Stimulated activated CD8-positive, alpha-beta memory T cell treated with anti-CD3 and anti-CD28 coated beads, Interleukin-12 subunit alpha, Interleukin-12 subunit beta, amount 100 ng/mL, for 24 hours (primary cell): Measurements from ENCODE around the gene MAD1L1.
"Not testable (repeated sequence)": the region's sequence is repeated elsewhere in the genome, so short reads cannot be mapped to it uniquely, and the experiment has no call there.

Experiments used
- DNase-seq: peaks from one replicate; pipeline ENCODE4 v3.0.0-alpha.2; 2020; ENCODE audit errors: extremely low read depth

The MAD1L1 gene

GRCh38 chr7:1930381-1931065 is 302.2 kb downstream of the MAD1L1 start:
- no peak for DNase-seq

- not testable (repeated sequence) for DNase-seq
Measured at GRCh38 chr7:1929349-1929925, 303.3 kb downstream of the MAD1L1 start.

GRCh38 chr7:1928645-1929348 is 303.9 kb downstream of the MAD1L1 start:
- DNase-seq = no peak

- no peak for DNase-seq
Measured at GRCh38 chr7:1927937-1928644, 304.7 kb downstream of the MAD1L1 start.

GRCh38 chr7:1926908-1927306 is 305.8 kb downstream of the MAD1L1 start:
- DNase-seq = no peak

- no peak for DNase-seq
Measured at GRCh38 chr7:1925973-1926907, 306.5 kb downstream of the MAD1L1 start.

- no peak for DNase-seq
Measured at GRCh38 chr7:1925349-1925748, 307.4 kb downstream of the MAD1L1 start.

- no peak for DNase-seq
Measured at GRCh38 chr7:1924258-1924817, 308.4 kb downstream of the MAD1L1 start.

GRCh38 chr7:1923409-1924257 is 309.1 kb downstream of the MAD1L1 start:
- DNase-seq = no peak

GRCh38 chr7:1922870-1923236 is 309.9 kb downstream of the MAD1L1 start:
- no peak for DNase-seq

GRCh38 chr7:1922071-1922869 is 310.5 kb downstream of the MAD1L1 start:
- no peak for DNase-seq

- DNase-seq = no peak
Measured at GRCh38 chr7:1920881-1921280, 311.9 kb downstream of the MAD1L1 start.

GRCh38 chr7:1920266-1920681 is 312.5 kb downstream of the MAD1L1 start:
- no peak for DNase-seq

- no peak for DNase-seq
Measured at GRCh38 chr7:1919539-1920265, 313.0 kb downstream of the MAD1L1 start.

GRCh38 chr7:1918881-1919525 is 313.7 kb downstream of the MAD1L1 start:
- no peak for DNase-seq

- no peak for DNase-seq
Measured at GRCh38 chr7:1918063-1918645, 314.6 kb downstream of the MAD1L1 start.

- DNase-seq = no peak
Measured at GRCh38 chr7:1917221-1918062, 315.3 kb downstream of the MAD1L1 start.
